Stomach (tissue), 4 donors: ENCODE measurements around the gene LOC101059915.
"Not testable (repeated sequence)": the region's sequence is repeated elsewhere in the genome, so short reads cannot be mapped to it uniquely, and the experiment has no call there.

Source experiments
- CTCF ChIP-seq, 7 experiments: fragments of 450-650 bp in 4 of 7; fragments of 200-600 bp in 3 of 7; sonication (generic) in 3 of 7; IDR thresholded peaks; one replicate each; pipeline ENCODE4 v1.5.1; 2016 to 2019; ENCODE audit warnings: antibody characterized with exemption in 7 of 7, control low read depth in 2 of 7, mild to moderate bottlenecking in 1 of 7
- EP300 ChIP-seq: sonication (generic); formaldehyde crosslinking; IDR thresholded peaks from one replicate; pipeline ENCODE4 v1.6.1; 2017; ENCODE audit warnings: antibody characterized with exemption
- POLR2A ChIP-seq, 4 donors: fragments of 450-650 bp; IDR thresholded peaks; one replicate each; pipeline ENCODE4 v1.6.1; 2016; ENCODE audit warnings: antibody characterized with exemption in 4 of 4, control low read depth in 2 of 4, mild to moderate bottlenecking in 1 of 4, moderate library complexity in 1 of 4
- POLR2AphosphoS5 ChIP-seq, 3 donors: sonication (generic); formaldehyde crosslinking; IDR thresholded peaks; one replicate each; pipeline ENCODE4 v1.6.1; 2016; ENCODE audit warnings: antibody characterized with exemption in 3 of 3

DNA sequence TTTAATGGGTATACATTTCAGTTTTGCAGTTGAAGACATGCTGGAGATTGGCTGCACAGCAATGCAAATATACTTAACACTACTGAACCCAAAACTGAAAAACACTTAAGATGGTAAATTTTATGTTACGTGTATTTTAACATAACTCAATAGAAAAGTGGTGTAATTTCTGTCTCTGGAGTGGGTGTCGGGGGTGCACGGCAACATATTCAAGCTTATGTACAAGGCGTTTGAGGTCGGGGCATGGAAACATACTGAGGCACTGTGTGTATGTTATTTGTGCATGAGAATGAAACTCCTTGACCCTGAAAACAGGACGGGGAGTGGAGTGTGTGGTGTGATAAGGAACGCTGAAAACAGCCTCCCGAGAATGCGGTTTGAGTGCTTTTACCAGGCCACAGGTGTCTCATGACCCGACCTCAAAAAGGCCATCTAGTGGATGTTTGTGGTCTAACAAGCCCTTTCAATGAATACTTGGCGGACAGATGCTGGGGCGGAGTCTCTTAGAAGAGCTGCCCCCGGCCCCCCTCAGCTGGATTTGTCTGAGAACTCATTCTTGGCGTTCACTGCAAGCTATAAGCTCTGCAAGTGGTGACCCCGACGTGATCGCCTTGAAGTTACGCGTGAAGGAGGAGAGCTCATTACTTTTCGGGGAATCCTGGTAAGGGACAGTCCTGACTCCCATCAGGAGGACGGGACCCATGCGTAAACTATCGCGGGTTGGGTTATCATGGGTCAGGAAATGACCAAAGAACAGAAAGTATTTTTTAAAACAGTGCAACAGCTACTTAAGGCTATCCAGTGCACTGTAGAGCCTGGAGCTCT, 29.5 kb downstream of the LOC101059915 start:
- TF ChIP-seq CTCF (IDR thresholded peaks at IDR 0.05); POLR2A (IDR thresholded peaks at IDR 0.05); EP300; POLR2AphosphoS5 (IDR thresholded peaks at IDR 0.05): not testable (repeated sequence)
